Measurements from ENCODE around the gene HERPUD1.

- TF ChIP-seq CTCF (IDR thresholded peaks at IDR 0.05) (no peak), POLR2A (IDR thresholded peaks at IDR 0.05) (no peak)
Observed at GRCh38 chr16:56969769-56970168, 37.8 kb downstream of the HERPUD1 start.

Measured in uterus (tissue), 2 donors.